Esophagus squamous epithelium (tissue), 4 donors: ENCODE measurements around the gene SOAT2.

Experiments
- CTCF ChIP-seq, 6 experiments: fragments of 450-650 bp in 4 of 6; fragments of 200-600 bp in 2 of 6; sonication (generic) in 2 of 6; IDR thresholded peaks; one replicate each; pipeline ENCODE4 v1.5.1; 2016 to 2019; ENCODE audit warnings: antibody characterized with exemption in 6 of 6, mild to moderate bottlenecking in 4 of 6, moderate library complexity in 4 of 6
- POLR2A ChIP-seq, 4 donors: fragments of 450-650 bp; IDR thresholded peaks; one replicate each; pipeline ENCODE4 v1.6.1; 2017; ENCODE audit warnings: antibody characterized with exemption in 4 of 4, mild to moderate bottlenecking in 4 of 4, moderate library complexity in 3 of 4

- TF ChIP-seq CTCF (IDR thresholded peaks at IDR 0.05), result no peak
- TF ChIP-seq POLR2A (IDR thresholded peaks at IDR 0.05), result no peak
Observed at GRCh38 chr12:53169644-53170043, 66.4 kb downstream of the SOAT2 start.
